HCT116 (cell line): Measurements from ENCODE around the gene TAF3. TPM values are rescaled to one million over a fixed set of nuclear protein-coding genes. Genes with fewer than 3 reads are reported as not detected.

ENCODE experiments used
- ATAC-seq: fragments of 200-7000 bp; cut with Tn5 transposase; 2 replicates; pipeline ENCODE4 v1.9.1; 2020; ENCODE audit warnings: mild to moderate bottlenecking, moderate library complexity
- BruUV-seq: library from RNA; stranded (reverse); fragments of 400-500 nt; replicated peaks from 2 replicates; lab custom pipeline; 2021; lab: Mats Ljungman, UMichigan
- CTCF ChIA-PET: fragments of 300-600 bp; sonication (Branson Sonifier 250); formaldehyde crosslinking; loops from one replicate; lab custom pipeline; 2021; ENCODE audit warnings: antibody characterized with exemption; lab: Charles Lee
- POLR2A ChIA-PET: fragments of 300-600, 350-600 bp; sonication (Branson Sonifier 250); formaldehyde crosslinking; loops from one replicate; lab custom pipeline; 2021; ENCODE audit warnings: antibody characterized with exemption; lab: Charles Lee
- RAD21 ChIA-PET, 2 experiments: fragments of 300-600 bp; sonication (Branson Sonifier 250); formaldehyde crosslinking; loops; one replicate each; lab custom pipeline; 2023; ENCODE audit warnings: low total read pairs in 2 of 2; ENCODE audit not compliant: uncharacterized antibody in 2 of 2, unreplicated experiment in 2 of 2, low non-redundant PET in 1 of 2; lab: Charles Lee
- DNase-seq: peaks from one replicate; pipeline ENCODE4 v3.0.0-alpha.2; 2010; ENCODE audit warnings: low read depth, low spot score
- H2AFZ ChIP-seq: fragments of 200-600 bp; shearing (Covaris generic), sonication (generic); 2 replicates; pipeline ENCODE4 v1.6.1; 2017; ENCODE audit warnings: low read depth, mixed run types, mixed read lengths, antibody characterized with exemption, low read length; ENCODE audit not compliant: poor library complexity, severe bottlenecking
- H3K27ac ChIP-seq: 2 replicates; pipeline ENCODE4 v1.5.1; 2012; ENCODE audit warnings: low read depth, low read length
- H3K27me3 ChIP-seq: fragments of 200-600 bp; sonication (generic); 2 replicates; pipeline ENCODE4 v1.6.1; 2016; ENCODE audit warnings: mixed run types, low read length, mixed read lengths; ENCODE audit not compliant: insufficient read depth
- H3K36me3 ChIP-seq, 2 experiments: fragments of 200-500 bp in 1 of 2; fragments of 200-600 bp in 1 of 2; sonication (Bioruptor generic) in 1 of 2; sonication (generic) in 1 of 2; 2 replicates each; pipeline versions ENCODE4 v1.5.1 to v1.6.1; 2014 to 2016; ENCODE audit warnings: low read length in 2 of 2, inconsistent platforms in 1 of 2, mixed read lengths in 1 of 2, mixed run types in 1 of 2; ENCODE audit not compliant: insufficient read depth in 2 of 2, control insufficient read depth in 1 of 2
- H3K4me1 ChIP-seq, 2 experiments: fragments of 200-600 bp in 1 of 2; sonication (generic) in 1 of 2; 2 replicates each; pipeline versions ENCODE4 v1.5.1 to v1.6.1; 2012 to 2017; ENCODE audit warnings: low read length in 2 of 2, inconsistent platforms in 1 of 2, mild to moderate bottlenecking in 1 of 2, mixed read lengths in 1 of 2, mixed run types in 1 of 2, moderate library complexity in 1 of 2; ENCODE audit not compliant: insufficient read depth in 2 of 2, control insufficient read depth in 1 of 2
- H3K4me2 ChIP-seq: fragments of 200-600 bp; sonication (generic); 2 replicates; pipeline ENCODE4 v1.6.1; 2017; ENCODE audit warnings: mixed run types, low read length, mixed read lengths
- H3K4me3 ChIP-seq, 2 experiments: fragments of 200-600 bp in 1 of 2; sonication (generic) in 1 of 2; replicated peaks in 1 of 2; 2 replicates each; pipeline ENCODE4 v1.5.1; 2011 to 2016; ENCODE audit warnings: low read length in 2 of 2, control low read depth in 1 of 2, low read depth in 1 of 2, mild to moderate bottlenecking in 1 of 2, mixed read lengths in 1 of 2, mixed run types in 1 of 2
- H3K79me2 ChIP-seq: fragments of 200-600 bp; sonication (generic); 2 replicates; pipeline ENCODE4 v1.6.1; 2017; ENCODE audit warnings: mild to moderate bottlenecking, mixed run types, low read length, moderate library complexity, mixed read lengths; ENCODE audit not compliant: insufficient read depth
- H3K9ac ChIP-seq: fragments of 200-600 bp; sonication (generic); 2 replicates; pipeline ENCODE4 v1.6.1; 2016; ENCODE audit warnings: low read length, mixed read lengths
- H3K9me2 ChIP-seq: fragments of 200-600 bp; sonication (generic), shearing (Covaris generic); 2 replicates; pipeline ENCODE4 v1.6.1; 2017; ENCODE audit warnings: mixed run types, mild to moderate bottlenecking, moderate library complexity; ENCODE audit not compliant: insufficient read depth
- H3K9me3 ChIP-seq, 2 experiments: fragments of 200-500 bp in 1 of 2; fragments of 200-600 bp in 1 of 2; sonication (Bioruptor generic) in 1 of 2; sonication (generic) in 1 of 2; 2 replicates each; pipeline ENCODE4 v1.6.1; 2014 to 2017; ENCODE audit warnings: low read length in 2 of 2, mixed read lengths in 2 of 2, inconsistent platforms in 1 of 2, low read depth in 1 of 2, mild to moderate bottlenecking in 1 of 2, mixed run types in 1 of 2, moderate library complexity in 1 of 2; ENCODE audit not compliant: control insufficient read depth in 1 of 2, insufficient read depth in 1 of 2
- H4K20me1 ChIP-seq: fragments of 200-600 bp; sonication (generic), shearing (Covaris generic); 2 replicates; pipeline ENCODE4 v1.6.1; 2017; ENCODE audit warnings: mixed run types, mild to moderate bottlenecking, moderate library complexity; ENCODE audit not compliant: insufficient read depth
- CEBPB ChIP-seq: IDR thresholded peaks from 2 replicates; pipeline ENCODE4 v1.6.1; 2012; ENCODE audit warnings: low read depth
- ELF1 ChIP-seq: IDR thresholded peaks from 2 replicates; pipeline ENCODE4 v1.6.1; 2012; ENCODE audit warnings: low read depth, borderline replicate concordance
- EZH2 ChIP-seq: fragments of 200-600 bp; sonication (generic); IDR thresholded peaks from 2 replicates; pipeline ENCODE4 v1.6.1; 2017; ENCODE audit warnings: antibody characterized with exemption, mixed run types
- JUND ChIP-seq: IDR thresholded peaks from 2 replicates; pipeline ENCODE4 v1.6.1; 2012
- SIN3A ChIP-seq: IDR thresholded peaks from 2 replicates; pipeline ENCODE4 v1.6.1; 2012; ENCODE audit warnings: low read depth
- SP1 ChIP-seq: IDR thresholded peaks from 2 replicates; pipeline ENCODE4 v1.6.1; 2012; ENCODE audit warnings: low read depth
- SRF ChIP-seq: IDR thresholded peaks from 2 replicates; pipeline ENCODE4 v1.6.1; 2012; ENCODE audit warnings: low read depth
- YY1 ChIP-seq: IDR thresholded peaks from 2 replicates; pipeline ENCODE4 v1.6.1; 2011; ENCODE audit warnings: low read length, low read depth, moderate library complexity, mild to moderate bottlenecking; ENCODE audit not compliant: insufficient replicate concordance; ENCODE audit errors: extremely low read depth
- ZFX ChIP-seq: fragments of 450-650 bp; IDR thresholded peaks from 2 replicates; pipeline ENCODE4 v1.6.1; 2017
- intact Hi-C: fragments of 100-400 bp; cut with micrococcal nuclease; formaldehyde crosslinking; loops from 2 replicates; pipeline ENCODE4 v1.10.0; 2022
- total RNA-seq: library from RNA; stranded (reverse); gene quantifications from one replicate; pipeline ENCODE4 v1.2.1, GENCODE V29; 2021; ENCODE audit not compliant: unreplicated experiment
- TF ChIP-seq, protein P1 (sequence below): IDR thresholded peaks from 2 replicates; pipeline ENCODE4 v1.6.1; 2011; ENCODE audit warnings: mild to moderate bottlenecking, low read length, moderate library complexity; ENCODE audit not compliant: insufficient replicate concordance; ENCODE audit errors: extremely low read depth
- TF ChIP-seq, protein P2 (sequence below), 3 experiments: fragments of 200-600 bp in 1 of 3; sonication (generic) in 1 of 3; IDR thresholded peaks in 2 of 3; conservative IDR thresholded peaks in 1 of 3; 2 replicates each; pipeline ENCODE4 v1.5.1; 2012 to 2017; ENCODE audit warnings: low read depth in 2 of 3, low read length in 2 of 3, antibody characterized with exemption in 1 of 3, borderline replicate concordance in 1 of 3, control low read depth in 1 of 3, mild to moderate bottlenecking in 1 of 3, mixed read lengths in 1 of 3, mixed run types in 1 of 3, moderate library complexity in 1 of 3; ENCODE audit not compliant: insufficient read depth in 1 of 3
- TF ChIP-seq, protein P3 (sequence below): IDR thresholded peaks from 2 replicates; pipeline ENCODE4 v1.6.1; 2012; ENCODE audit warnings: low read depth
- TF ChIP-seq, protein P4 (sequence below): IDR thresholded peaks from 2 replicates; pipeline ENCODE4 v1.6.1; 2012
- TF ChIP-seq, protein P5 (sequence below): IDR thresholded peaks from 2 replicates; pipeline ENCODE4 v1.6.1; 2012

Gene TAF3
- total RNA-seq, 1 experiment from 2014 or later = 8.0 TPM

DNA sequence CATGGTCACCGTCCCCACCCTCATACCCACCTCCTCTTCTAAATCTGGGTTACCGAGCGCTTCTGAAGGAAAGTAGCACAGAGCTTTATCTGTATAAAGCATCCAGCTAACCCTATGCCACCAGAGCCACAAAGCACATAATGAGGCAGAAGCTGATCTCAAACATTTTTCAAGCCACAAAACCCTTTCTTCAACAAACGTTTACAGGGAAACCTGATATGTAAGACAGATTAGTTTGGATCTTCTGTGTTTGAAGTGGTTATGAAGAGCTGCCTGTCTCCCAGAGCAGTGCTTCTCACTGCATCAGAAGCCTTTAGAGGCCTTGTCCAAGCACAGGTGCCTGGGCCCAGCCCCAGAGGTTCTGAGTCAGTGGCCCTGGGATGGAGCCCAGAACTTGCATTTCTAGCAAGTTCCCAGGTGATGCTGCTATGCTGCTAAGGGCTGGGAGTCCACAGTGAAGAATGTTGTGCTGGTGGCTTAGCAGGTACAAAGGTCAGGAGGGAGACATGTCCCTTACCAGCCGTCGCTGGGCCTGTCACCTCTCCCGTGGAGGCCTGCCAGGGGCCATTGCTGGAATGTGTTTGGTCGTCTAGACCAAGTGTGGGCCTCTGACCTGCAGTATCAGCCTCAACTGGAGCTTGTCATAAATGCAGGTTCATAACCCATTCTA is 90.4 kb downstream of the TAF3 start:
- H3K9ac ChIP-seq = no peak overlapping the region
- TF ChIP-seq SIN3A (no peak), SP1 (no peak), ELF1 (no peak), ZFX (no peak), CEBPB (no peak), EZH2 (no peak), JUND (no peak), YY1 (no peak), SRF (no peak)
- TF ChIP-seq, protein P1, sequence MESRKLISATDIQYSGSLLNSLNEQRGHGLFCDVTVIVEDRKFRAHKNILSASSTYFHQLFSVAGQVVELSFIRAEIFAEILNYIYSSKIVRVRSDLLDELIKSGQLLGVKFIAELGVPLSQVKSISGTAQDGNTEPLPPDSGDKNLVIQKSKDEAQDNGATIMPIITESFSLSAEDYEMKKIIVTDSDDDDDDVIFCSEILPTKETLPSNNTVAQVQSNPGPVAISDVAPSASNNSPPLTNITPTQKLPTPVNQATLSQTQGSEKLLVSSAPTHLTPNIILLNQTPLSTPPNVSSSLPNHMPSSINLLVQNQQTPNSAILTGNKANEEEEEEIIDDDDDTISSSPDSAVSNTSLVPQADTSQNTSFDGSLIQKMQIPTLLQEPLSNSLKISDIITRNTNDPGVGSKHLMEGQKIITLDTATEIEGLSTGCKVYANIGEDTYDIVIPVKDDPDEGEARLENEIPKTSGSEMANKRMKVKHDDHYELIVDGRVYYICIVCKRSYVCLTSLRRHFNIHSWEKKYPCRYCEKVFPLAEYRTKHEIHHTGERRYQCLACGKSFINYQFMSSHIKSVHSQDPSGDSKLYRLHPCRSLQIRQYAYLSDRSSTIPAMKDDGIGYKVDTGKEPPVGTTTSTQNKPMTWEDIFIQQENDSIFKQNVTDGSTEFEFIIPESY = no peak
- TF ChIP-seq, protein P2, sequence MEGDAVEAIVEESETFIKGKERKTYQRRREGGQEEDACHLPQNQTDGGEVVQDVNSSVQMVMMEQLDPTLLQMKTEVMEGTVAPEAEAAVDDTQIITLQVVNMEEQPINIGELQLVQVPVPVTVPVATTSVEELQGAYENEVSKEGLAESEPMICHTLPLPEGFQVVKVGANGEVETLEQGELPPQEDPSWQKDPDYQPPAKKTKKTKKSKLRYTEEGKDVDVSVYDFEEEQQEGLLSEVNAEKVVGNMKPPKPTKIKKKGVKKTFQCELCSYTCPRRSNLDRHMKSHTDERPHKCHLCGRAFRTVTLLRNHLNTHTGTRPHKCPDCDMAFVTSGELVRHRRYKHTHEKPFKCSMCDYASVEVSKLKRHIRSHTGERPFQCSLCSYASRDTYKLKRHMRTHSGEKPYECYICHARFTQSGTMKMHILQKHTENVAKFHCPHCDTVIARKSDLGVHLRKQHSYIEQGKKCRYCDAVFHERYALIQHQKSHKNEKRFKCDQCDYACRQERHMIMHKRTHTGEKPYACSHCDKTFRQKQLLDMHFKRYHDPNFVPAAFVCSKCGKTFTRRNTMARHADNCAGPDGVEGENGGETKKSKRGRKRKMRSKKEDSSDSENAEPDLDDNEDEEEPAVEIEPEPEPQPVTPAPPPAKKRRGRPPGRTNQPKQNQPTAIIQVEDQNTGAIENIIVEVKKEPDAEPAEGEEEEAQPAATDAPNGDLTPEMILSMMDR (IDR thresholded peaks at IDR 0.05 in 2 of 3, conservative IDR thresholded peaks at IDR 0.05 in 1 of 3; ENCODE audit: borderline replicate concordance in 1 of 3, insufficient read depth in 1 of 3, low read depth in 2 of 3, low read length in 2 of 3) = no peak
- TF ChIP-seq, protein P3, sequence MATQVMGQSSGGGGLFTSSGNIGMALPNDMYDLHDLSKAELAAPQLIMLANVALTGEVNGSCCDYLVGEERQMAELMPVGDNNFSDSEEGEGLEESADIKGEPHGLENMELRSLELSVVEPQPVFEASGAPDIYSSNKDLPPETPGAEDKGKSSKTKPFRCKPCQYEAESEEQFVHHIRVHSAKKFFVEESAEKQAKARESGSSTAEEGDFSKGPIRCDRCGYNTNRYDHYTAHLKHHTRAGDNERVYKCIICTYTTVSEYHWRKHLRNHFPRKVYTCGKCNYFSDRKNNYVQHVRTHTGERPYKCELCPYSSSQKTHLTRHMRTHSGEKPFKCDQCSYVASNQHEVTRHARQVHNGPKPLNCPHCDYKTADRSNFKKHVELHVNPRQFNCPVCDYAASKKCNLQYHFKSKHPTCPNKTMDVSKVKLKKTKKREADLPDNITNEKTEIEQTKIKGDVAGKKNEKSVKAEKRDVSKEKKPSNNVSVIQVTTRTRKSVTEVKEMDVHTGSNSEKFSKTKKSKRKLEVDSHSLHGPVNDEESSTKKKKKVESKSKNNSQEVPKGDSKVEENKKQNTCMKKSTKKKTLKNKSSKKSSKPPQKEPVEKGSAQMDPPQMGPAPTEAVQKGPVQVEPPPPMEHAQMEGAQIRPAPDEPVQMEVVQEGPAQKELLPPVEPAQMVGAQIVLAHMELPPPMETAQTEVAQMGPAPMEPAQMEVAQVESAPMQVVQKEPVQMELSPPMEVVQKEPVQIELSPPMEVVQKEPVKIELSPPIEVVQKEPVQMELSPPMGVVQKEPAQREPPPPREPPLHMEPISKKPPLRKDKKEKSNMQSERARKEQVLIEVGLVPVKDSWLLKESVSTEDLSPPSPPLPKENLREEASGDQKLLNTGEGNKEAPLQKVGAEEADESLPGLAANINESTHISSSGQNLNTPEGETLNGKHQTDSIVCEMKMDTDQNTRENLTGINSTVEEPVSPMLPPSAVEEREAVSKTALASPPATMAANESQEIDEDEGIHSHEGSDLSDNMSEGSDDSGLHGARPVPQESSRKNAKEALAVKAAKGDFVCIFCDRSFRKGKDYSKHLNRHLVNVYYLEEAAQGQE = no peak
- TF ChIP-seq, protein P4, sequence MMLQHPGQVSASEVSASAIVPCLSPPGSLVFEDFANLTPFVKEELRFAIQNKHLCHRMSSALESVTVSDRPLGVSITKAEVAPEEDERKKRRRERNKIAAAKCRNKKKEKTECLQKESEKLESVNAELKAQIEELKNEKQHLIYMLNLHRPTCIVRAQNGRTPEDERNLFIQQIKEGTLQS = no peak
- TF ChIP-seq, protein P5, sequence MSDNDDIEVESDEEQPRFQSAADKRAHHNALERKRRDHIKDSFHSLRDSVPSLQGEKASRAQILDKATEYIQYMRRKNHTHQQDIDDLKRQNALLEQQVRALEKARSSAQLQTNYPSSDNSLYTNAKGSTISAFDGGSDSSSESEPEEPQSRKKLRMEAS = no peak
- H3K9me3 ChIP-seq = no peaks in the 10 kb centered on the region
- no peak overlapping the region for H3K4me2 ChIP-seq
- no peak for DNase-seq
- H4K20me1 ChIP-seq = no peaks in the 10 kb centered on the region
- intact Hi-C loops = no loop called here
- no peaks in the 10 kb centered on the region for H3K27me3 ChIP-seq
- no peaks in the 10 kb centered on the region for H3K79me2 ChIP-seq
- no peak overlapping the region for H3K27ac ChIP-seq
- ChIA-PET CTCF (no interaction called here), POLR2A (no interaction called here), RAD21 (no interaction called here)
- H3K4me1 ChIP-seq = no peaks in the 10 kb centered on the region
- H2AFZ ChIP-seq = no peak overlapping the region
- H3K36me3 ChIP-seq = no peaks in the 10 kb centered on the region
- H3K9me2 ChIP-seq = no peaks in the 10 kb centered on the region
- no peak for ATAC-seq
- no peak overlapping the region for H3K4me3 ChIP-seq
- no TSS peak for BruUV-seq
